IMR-90 (cell line): ENCODE results near the gene PRKCE. TPM values are rescaled to one million over a fixed set of nuclear protein-coding genes. Genes with fewer than 3 reads are reported as not detected.

ENCODE experiments used
- ATAC-seq: fragments of 200-7000 bp; cut with Tn5 transposase; 2 replicates; pipeline ENCODE4 v1.9.1; 2020; ENCODE audit warnings: low read depth, mild to moderate bottlenecking, moderate library complexity
- BruUV-seq: library from RNA; stranded (reverse); fragments of 400-500 nt; replicated peaks from 2 replicates; lab custom pipeline; 2021; lab: Mats Ljungman, UMichigan
- CTCF ChIA-PET: fragments of 300-600 bp; formaldehyde crosslinking; extraction: SDS; loops from one replicate; lab custom pipeline; 2021; ENCODE audit warnings: antibody characterized with exemption; lab: Yijun Ruan, JAX
- POLR2A ChIA-PET: fragments of 300-600 bp; sonication (Branson Sonifier 250); formaldehyde crosslinking; loops from one replicate; lab custom pipeline; 2022; ENCODE audit warnings: antibody characterized with exemption; ENCODE audit not compliant: unreplicated experiment; lab: Charles Lee
- DNase-seq: peaks from one replicate; pipeline ENCODE4 v3.0.0; 2013
- H2AFZ ChIP-seq: replicated peaks from 2 replicates; pipeline ENCODE3; 2013; ENCODE audit warnings: low read length, mild to moderate bottlenecking; ENCODE audit not compliant: poor library complexity
- H2AK5ac ChIP-seq: 2 replicates; pipeline ENCODE4 v1.6.1; 2013; ENCODE audit warnings: low read depth, low read length, inconsistent platforms
- H2AK9ac ChIP-seq: replicated peaks from 2 replicates; pipeline ENCODE3; 2013; ENCODE audit warnings: mild to moderate bottlenecking, low read depth, low read length, moderate library complexity; ENCODE audit not compliant: poor library complexity
- H2BK120ac ChIP-seq: 2 replicates; pipeline ENCODE4 v1.6.1; 2013; ENCODE audit warnings: low read depth, low read length, inconsistent platforms
- H2BK15ac ChIP-seq: 3 replicates; pipeline ENCODE4 v1.6.1; 2013; ENCODE audit warnings: low read depth, low read length, inconsistent platforms
- H2BK20ac ChIP-seq: 2 replicates; pipeline ENCODE4 v1.6.1; 2013; ENCODE audit warnings: low read depth, mild to moderate bottlenecking, inconsistent platforms, low read length, moderate library complexity
- H2BK5ac ChIP-seq: 2 replicates; pipeline ENCODE4 v1.6.1; 2013; ENCODE audit warnings: mild to moderate bottlenecking, low read depth, low read length, inconsistent platforms; ENCODE audit not compliant: poor library complexity, severe bottlenecking
- H3K14ac ChIP-seq: replicated peaks from 2 replicates; pipeline ENCODE4 v1.6.1; 2013; ENCODE audit warnings: low read depth, low read length, inconsistent platforms
- H3K18ac ChIP-seq: 2 replicates; pipeline ENCODE4 v1.6.1; 2013; ENCODE audit warnings: low read depth, low read length, control low read depth
- H3K23ac ChIP-seq: 2 replicates; pipeline ENCODE4 v1.6.1; 2013; ENCODE audit warnings: low read depth, low read length, inconsistent platforms
- H3K27ac ChIP-seq: 2 replicates; pipeline ENCODE4 v1.5.1; 2013; ENCODE audit warnings: mild to moderate bottlenecking, control low read depth, low read length; ENCODE audit not compliant: insufficient read depth
- H3K27me3 ChIP-seq: 2 replicates; pipeline ENCODE4 v1.6.1; 2013; ENCODE audit warnings: low read length; ENCODE audit not compliant: control insufficient read depth, insufficient read depth
- H3K36me3 ChIP-seq: 2 replicates; pipeline ENCODE4 v1.6.1; 2013; ENCODE audit warnings: low read length, mixed read lengths; ENCODE audit not compliant: control insufficient read depth, insufficient read depth
- H3K4ac ChIP-seq: 2 replicates; pipeline ENCODE4 v1.6.1; 2013; ENCODE audit warnings: low read depth, low read length, inconsistent platforms
- H3K4me1 ChIP-seq: 2 replicates; pipeline ENCODE4 v1.6.1; 2013; ENCODE audit warnings: low read length, mixed read lengths; ENCODE audit not compliant: control insufficient read depth, insufficient read depth
- H3K4me2 ChIP-seq: 2 replicates; pipeline ENCODE4 v1.6.1; 2013; ENCODE audit warnings: low read depth, mild to moderate bottlenecking, control low read depth, low read length, moderate library complexity
- H3K4me3 ChIP-seq: 2 replicates; pipeline ENCODE4 v1.5.1; 2013; ENCODE audit warnings: low read depth, mild to moderate bottlenecking, control low read depth, low read length, moderate library complexity; ENCODE audit not compliant: insufficient read depth
- H3K56ac ChIP-seq: 2 replicates; pipeline ENCODE4 v1.6.1; 2013; ENCODE audit warnings: low read length, inconsistent platforms; ENCODE audit not compliant: insufficient read depth; ENCODE audit errors: extremely low read depth
- H3K79me1 ChIP-seq, 2 experiments: 2 replicates each; pipeline ENCODE4 v1.6.1; 2013; ENCODE audit warnings: low read length in 2 of 2, inconsistent platforms in 1 of 2, low read depth in 1 of 2
- H3K9ac ChIP-seq: 2 replicates; pipeline ENCODE4 v1.6.1; 2013; ENCODE audit warnings: low read depth, low read length, control low read depth
- H3K9me1 ChIP-seq: 2 replicates; pipeline ENCODE4 v1.6.1; 2013; ENCODE audit warnings: low read length, inconsistent platforms; ENCODE audit not compliant: insufficient read depth
- H3K9me3 ChIP-seq: 2 replicates; pipeline ENCODE4 v1.6.1; 2013; ENCODE audit warnings: low read length; ENCODE audit not compliant: control insufficient read depth, insufficient read depth
- H4K20me1 ChIP-seq: 2 replicates; pipeline ENCODE4 v1.6.1; 2013; ENCODE audit warnings: low read length, inconsistent platforms; ENCODE audit not compliant: insufficient read depth
- H4K5ac ChIP-seq: 2 replicates; pipeline ENCODE4 v1.6.1; 2013; ENCODE audit warnings: mild to moderate bottlenecking, low read depth, low read length, control low read depth
- H4K8ac ChIP-seq, 2 experiments: 2 replicates each; pipeline ENCODE4 v1.6.1; 2013; ENCODE audit warnings: low read depth in 2 of 2, low read length in 2 of 2, control low read depth in 1 of 2, inconsistent platforms in 1 of 2
- H4K91ac ChIP-seq: 2 replicates; pipeline ENCODE4 v1.6.1; 2013; ENCODE audit warnings: low read depth, low read length, inconsistent platforms; ENCODE audit not compliant: insufficient read depth
- BHLHE40 ChIP-seq: fragments of 150-350 bp; IDR thresholded peaks from 2 replicates; pipeline ENCODE4 v1.6.1; 2016; ENCODE audit warnings: mild to moderate bottlenecking, low read depth, low read length
- CHD1 ChIP-seq: IDR thresholded peaks from 2 replicates; pipeline ENCODE4 v1.6.1; 2012; ENCODE audit warnings: low read depth, low read length, improper control_type of control experiment
- ELK1 ChIP-seq: fragments of 150-350 bp; IDR thresholded peaks from 2 replicates; pipeline ENCODE4 v1.6.1; 2016; ENCODE audit warnings: low read depth, mild to moderate bottlenecking, low read length, moderate library complexity, borderline replicate concordance
- MAFK ChIP-seq: IDR thresholded peaks from 2 replicates; pipeline ENCODE4 v1.6.1; 2012; ENCODE audit warnings: low read depth, low read length, improper control_type of control experiment
- MAZ ChIP-seq: IDR thresholded peaks from 2 replicates; pipeline ENCODE4 v1.6.1; 2012; ENCODE audit warnings: low read depth, mild to moderate bottlenecking, low read length, improper control_type of control experiment, moderate library complexity, borderline replicate concordance
- MXI1 ChIP-seq: IDR thresholded peaks from 2 replicates; pipeline ENCODE4 v1.6.1; 2012; ENCODE audit warnings: low read depth, mild to moderate bottlenecking, low read length, moderate library complexity, borderline replicate concordance
- NFE2L2 ChIP-seq: fragments of 150-350 bp; IDR thresholded peaks from 2 replicates; pipeline ENCODE4 v1.6.1; 2016; ENCODE audit warnings: low read depth, mild to moderate bottlenecking, low read length
- POLR2A ChIP-seq: IDR thresholded peaks from 2 replicates; pipeline ENCODE4 v1.6.1; 2012; ENCODE audit warnings: mild to moderate bottlenecking, low read depth, low read length
- RAD21 ChIP-seq: IDR thresholded peaks from 2 replicates; pipeline ENCODE4 v1.6.1; 2012; ENCODE audit warnings: low read length, improper control_type of control experiment
- RFX5 ChIP-seq: IDR thresholded peaks from 2 replicates; pipeline ENCODE4 v1.8.0; 2012; ENCODE audit warnings: low read depth, mild to moderate bottlenecking, low read length, moderate library complexity
- USF2 ChIP-seq: fragments of 150-350 bp; IDR thresholded peaks from 2 replicates; pipeline ENCODE4 v1.6.1; 2017; ENCODE audit warnings: mild to moderate bottlenecking, antibody characterized with exemption, low read length, low read depth
- WGBS, 2 experiments: methylation state at CpG; one replicate each; pipeline versions ENCODE4 v1.1.5 to v1.1.7; 2013; ENCODE audit warnings: missing lambda C conversion rate in 2 of 2; ENCODE audit not compliant: insufficient read length in 1 of 2; ENCODE audit errors: extremely low coverage in 2 of 2; 5-methylcytosine and 5-hydroxymethylcytosine counted together
- dilution Hi-C: fragments of 300-500 bp; cut with HindIII; formaldehyde crosslinking; loops from one replicate; pipeline ENCODE4 v1.14.3; 2018; ENCODE audit warnings: low sequenced_read_pairs; ENCODE audit not compliant: unreplicated experiment
- in situ Hi-C: fragments of 300-500 bp; cut with MboI; formaldehyde crosslinking; loops from 3 replicates; pipeline ENCODE4 v1.14.3; 2019; ENCODE audit warnings: low sequenced_read_pairs, inconsistent platforms, mixed read lengths
- intact Hi-C: fragments of 100-400 bp; cut with micrococcal nuclease; formaldehyde crosslinking; loops from 2 replicates; pipeline ENCODE4 v1.10.0; 2022
- polyA plus RNA-seq, 3 experiments: library from polyadenylated mRNA; depleted of rRNA; stranded (reverse); fragments of >200 nt; gene quantifications; 2 replicates each; pipeline ENCODE4 v1.2.3, GENCODE V29; 2012; ENCODE audit warnings: low replicate concordance in 1 of 3
- total RNA-seq: library from RNA; depleted of rRNA; stranded (reverse); fragments of >200 nt; gene quantifications from 2 replicates; pipeline ENCODE4 v1.2.3, GENCODE V29; 2012
- TF ChIP-seq, protein P1 (sequence below): conservative IDR thresholded peaks from 2 replicates; pipeline ENCODE4 v1.5.1; 2012; ENCODE audit warnings: mild to moderate bottlenecking, low read depth, low read length, improper control_type of control experiment

Gene PRKCE
- total and polyA plus RNA-seq, 2 of the 4 experiments (the other 2 are of a cell fraction), result 8.1 to 32.4 TPM

GRCh38 chr2:45611020-45611859, 40.2 kb upstream of the PRKCE start, which contains the start of gene SRBD1 (continued):
- TF ChIP-seq USF2 (no peak), BHLHE40 (no peak; the same call in 1 of the 2 replicates)

DNA sequence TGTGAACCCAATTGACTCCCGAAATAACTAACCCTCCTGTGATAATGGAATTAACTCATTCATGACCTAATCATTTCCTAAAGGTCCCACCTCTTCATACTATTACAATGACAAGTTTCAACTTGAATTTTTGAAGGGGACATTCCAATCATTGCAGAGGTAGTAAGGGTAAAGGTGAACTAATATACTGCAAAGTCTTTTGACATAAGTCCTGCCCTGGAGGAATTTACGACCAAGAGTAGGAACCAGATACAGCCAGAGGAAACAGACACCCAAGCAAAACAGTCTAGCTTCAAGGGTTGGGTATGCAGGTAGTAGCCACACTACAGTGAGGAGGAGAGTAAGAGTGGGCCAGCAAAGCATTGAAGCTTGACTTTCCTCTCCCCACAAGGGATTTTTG, 39.2 kb upstream of the PRKCE start:
- H4K20me1 ChIP-seq, result no peaks in the 10 kb centered on the region
- H2AFZ ChIP-seq, result no peak overlapping the region
- H3K4ac ChIP-seq, result no peak overlapping the region
- no peak overlapping the region for H2BK120ac ChIP-seq
- H2AK5ac ChIP-seq, result no peak overlapping the region; the same call in 1 of the 2 replicates
- no peaks in the 10 kb centered on the region for H3K36me3 ChIP-seq
- no CpG with 5 or more reads among the region's 2 CpGs for WGBS, 2 experiments
- no peak overlapping the region; a peak in 1 of 4 replicates for H4K8ac ChIP-seq
- H4K91ac ChIP-seq, result no peak overlapping the region
- no peak overlapping the region for H2AK9ac ChIP-seq
- H3K18ac ChIP-seq, result no peak overlapping the region
- H3K9ac ChIP-seq, result no peak overlapping the region
- H3K9me3 ChIP-seq, result no peaks in the 10 kb centered on the region
- no peak overlapping the region for H3K23ac ChIP-seq
- POLR2A ChIA-PET, result no interaction called here
- H3K9me1 ChIP-seq, result 0 out of 2 replicates have a peak, but pooled peaks cover 8% of the 10 kb centered on the region
- H2BK15ac ChIP-seq, result no peak overlapping the region
- H3K27ac ChIP-seq, result no peak overlapping the region
- no TSS peak for BruUV-seq
- no peak overlapping the region for H3K56ac ChIP-seq
- CTCF ChIA-PET, result no interaction called here
- dilution Hi-C loops, result no loop called here
- no peak for ATAC-seq
- H3K4me1 ChIP-seq, result peaks cover 7% of the 10 kb centered on the region
- DNase-seq, result no peak
- H3K79me1 ChIP-seq, result peaks cover 12 to 20% of the 10 kb centered on the region in 2 experiments
- intact Hi-C loops, result no loop called here
- no peak overlapping the region for H3K4me3 ChIP-seq
- in situ Hi-C loops, result no loop called here
- H2BK5ac ChIP-seq, result no peak overlapping the region
- H4K5ac ChIP-seq, result no peak overlapping the region
- H3K27me3 ChIP-seq, result no peaks in the 10 kb centered on the region
- no peak overlapping the region for H3K4me2 ChIP-seq
- H3K14ac ChIP-seq, result no peak overlapping the region
- no peak overlapping the region for H2BK20ac ChIP-seq
- TF ChIP-seq, protein P1, sequence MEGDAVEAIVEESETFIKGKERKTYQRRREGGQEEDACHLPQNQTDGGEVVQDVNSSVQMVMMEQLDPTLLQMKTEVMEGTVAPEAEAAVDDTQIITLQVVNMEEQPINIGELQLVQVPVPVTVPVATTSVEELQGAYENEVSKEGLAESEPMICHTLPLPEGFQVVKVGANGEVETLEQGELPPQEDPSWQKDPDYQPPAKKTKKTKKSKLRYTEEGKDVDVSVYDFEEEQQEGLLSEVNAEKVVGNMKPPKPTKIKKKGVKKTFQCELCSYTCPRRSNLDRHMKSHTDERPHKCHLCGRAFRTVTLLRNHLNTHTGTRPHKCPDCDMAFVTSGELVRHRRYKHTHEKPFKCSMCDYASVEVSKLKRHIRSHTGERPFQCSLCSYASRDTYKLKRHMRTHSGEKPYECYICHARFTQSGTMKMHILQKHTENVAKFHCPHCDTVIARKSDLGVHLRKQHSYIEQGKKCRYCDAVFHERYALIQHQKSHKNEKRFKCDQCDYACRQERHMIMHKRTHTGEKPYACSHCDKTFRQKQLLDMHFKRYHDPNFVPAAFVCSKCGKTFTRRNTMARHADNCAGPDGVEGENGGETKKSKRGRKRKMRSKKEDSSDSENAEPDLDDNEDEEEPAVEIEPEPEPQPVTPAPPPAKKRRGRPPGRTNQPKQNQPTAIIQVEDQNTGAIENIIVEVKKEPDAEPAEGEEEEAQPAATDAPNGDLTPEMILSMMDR, result no peak
- TF ChIP-seq RAD21 (no peak), MAZ (no peak), POLR2A (no peak), MAFK (no peak), CHD1 (no peak), ELK1 (no peak), RFX5 (no peak), NFE2L2 (no peak), MXI1 (no peak)
